DMS 273 (cell line): ENCODE data around the gene SWAP70.

Source experiments
- DNase-seq: peaks from one replicate; lab custom pipeline; 2025; ENCODE audit not compliant: unreplicated experiment; lab: John Stamatoyannopoulos, UW

Gene SWAP70

DNA sequence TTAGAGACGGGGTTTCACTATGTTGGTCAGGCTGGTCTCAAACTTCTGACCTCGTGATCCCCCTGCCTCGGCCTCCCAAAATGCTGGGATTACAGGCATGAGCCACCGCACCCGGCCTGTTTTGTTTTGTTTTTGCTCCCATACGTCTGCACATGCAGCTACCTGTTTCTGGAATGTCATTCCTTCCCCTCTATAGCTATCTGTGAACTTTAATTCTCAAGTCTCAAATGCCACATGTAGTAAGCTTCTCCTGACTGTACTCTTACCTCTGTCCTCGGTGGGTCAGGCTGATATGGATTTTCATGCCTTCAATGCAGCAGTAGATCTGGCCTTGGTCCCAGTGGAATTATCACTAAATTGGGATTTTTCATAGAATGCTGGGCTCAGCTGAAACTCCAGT, 12.4 kb upstream of the SWAP70 start:
- DNase-seq: no peak

- no peak for DNase-seq
These were observed 11.8 kb upstream of the SWAP70 start for GRCh38 chr11:9651899-9652748.

GRCh38 chr11:9653871-9654270, 10.0 kb upstream of the SWAP70 start:
- no peak for DNase-seq

- no peak for DNase-seq
These were observed 7.0 kb upstream of the SWAP70 start for GRCh38 chr11:9656864-9657263.

GRCh38 chr11:9657531-9657930, 6.3 kb upstream of the SWAP70 start:
- DNase-seq: no peak

GRCh38 chr11:9660886-9661285, 3.0 kb upstream of the SWAP70 start:
- DNase-seq: no peak

DNA sequence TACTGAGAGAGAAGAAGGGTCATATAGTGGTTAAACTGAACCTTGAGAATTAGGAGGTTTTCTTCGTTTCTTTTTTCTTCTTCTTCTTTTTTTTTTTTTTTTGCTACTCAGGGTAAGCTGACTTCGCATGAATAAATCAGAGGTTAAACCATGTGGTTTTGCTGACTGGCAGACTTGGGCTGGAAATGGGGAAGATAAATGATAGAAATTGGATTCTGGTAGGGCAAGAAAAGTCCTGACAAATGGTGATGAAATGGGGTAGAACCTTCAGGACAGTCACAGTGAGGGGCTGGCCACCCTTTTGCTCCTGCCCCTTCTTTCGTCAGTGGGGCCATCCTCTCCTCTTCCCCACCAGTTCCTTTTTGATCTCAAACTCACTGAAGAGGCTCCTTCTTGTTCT, 1.6 kb upstream of the SWAP70 start:
- DNase-seq: no peak

- peak; percentile 72 for DNase-seq
These were observed 647 bp downstream of the SWAP70 start for GRCh38 chr11:9664276-9665171.

- DNase-seq: no peak
These were observed 1.9 kb downstream of the SWAP70 start for GRCh38 chr11:9665749-9666148.

GRCh38 chr11:9669954-9670353, 6.1 kb downstream of the SWAP70 start:
- DNase-seq: no peak

GRCh38 chr11:9672288-9672916, 8.5 kb downstream of the SWAP70 start:
- no peak for DNase-seq

GRCh38 chr11:9672918-9673317, 9.0 kb downstream of the SWAP70 start:
- no peak for DNase-seq

GRCh38 chr11:9675691-9676090, 11.8 kb downstream of the SWAP70 start:
- DNase-seq: no peak

GRCh38 chr11:9677951-9678350, 14.1 kb downstream of the SWAP70 start:
- DNase-seq: no peak

DNA sequence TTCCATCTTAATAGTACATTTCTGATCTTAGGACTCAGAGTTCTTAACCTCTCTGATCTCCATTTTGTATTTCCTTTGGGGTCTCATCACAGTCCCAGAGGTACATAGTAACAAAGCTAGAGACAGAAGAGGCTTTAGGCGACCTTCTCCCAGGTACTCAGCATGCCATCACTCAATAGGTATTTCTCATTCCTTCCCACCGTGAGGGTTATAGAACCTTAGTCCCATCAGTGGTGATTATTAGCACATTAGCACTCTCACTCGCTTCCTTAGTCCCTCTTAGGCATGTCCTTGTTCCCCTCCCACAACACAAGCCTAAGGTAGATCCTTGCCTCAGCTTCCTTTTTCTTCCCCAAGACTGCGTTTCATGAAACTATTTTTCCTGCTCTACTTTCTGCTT, 14.7 kb downstream of the SWAP70 start:
- DNase-seq: no peak

DNA sequence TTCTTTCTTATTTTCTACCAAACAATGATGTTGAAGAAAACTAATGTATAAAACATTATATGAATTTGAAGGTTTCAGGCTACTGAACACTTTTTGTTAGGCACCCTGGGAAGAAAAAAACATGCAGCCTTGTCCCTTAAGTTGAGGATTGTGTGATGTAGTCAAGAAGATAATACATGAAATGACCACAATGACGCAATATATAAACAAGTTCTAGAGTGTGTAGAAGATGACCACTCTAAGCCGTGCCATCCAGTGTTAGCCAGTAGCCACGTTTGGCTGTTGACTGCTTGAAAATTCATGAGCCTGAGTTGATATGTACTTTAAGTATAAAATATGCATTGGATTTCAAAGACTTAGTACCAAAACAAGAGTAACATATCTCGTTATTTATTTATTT, 16.2 kb downstream of the SWAP70 start:
- no peak for DNase-seq

DNA sequence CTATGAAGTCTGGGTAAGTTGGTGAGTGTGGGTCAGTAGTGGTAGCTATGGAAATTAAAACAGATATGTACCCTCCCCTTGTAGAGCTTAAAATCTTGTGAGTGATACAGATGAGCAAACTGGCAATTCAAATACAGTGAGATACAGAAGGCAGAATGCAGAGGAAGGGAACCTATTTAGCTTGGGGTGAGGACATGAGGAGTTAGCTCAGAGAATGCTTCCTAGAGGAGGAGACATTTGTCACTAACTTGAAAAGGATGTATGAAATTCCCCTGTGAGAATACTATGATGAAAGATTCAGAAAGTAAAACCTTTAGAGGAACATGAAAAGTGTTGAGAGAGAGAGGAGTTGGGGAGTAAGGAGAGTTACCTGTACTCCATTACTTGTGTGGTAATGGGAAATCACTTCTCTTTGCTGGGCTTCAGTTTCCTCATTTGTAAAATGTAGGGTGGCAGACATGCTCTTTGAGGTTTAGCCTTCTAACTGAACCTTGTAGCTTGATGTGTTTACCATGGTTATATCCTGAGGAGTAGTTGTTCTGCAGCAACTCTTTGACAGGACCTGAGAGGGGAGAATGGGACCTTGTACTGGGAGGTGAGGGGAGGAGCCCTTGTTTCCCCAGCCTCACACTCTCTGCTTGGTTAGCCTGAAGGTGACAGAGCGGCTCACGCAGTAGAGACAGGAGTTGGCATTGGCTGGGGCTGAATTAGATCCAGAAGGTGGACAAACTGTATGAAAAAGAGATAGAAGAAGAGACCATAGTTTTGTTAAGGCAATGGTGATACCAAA, 17.9 kb downstream of the SWAP70 start:
- no peak for DNase-seq

GRCh38 chr11:9687711-9688477, 24.0 kb downstream of the SWAP70 start:
- peak; percentile 5 for DNase-seq

DNA sequence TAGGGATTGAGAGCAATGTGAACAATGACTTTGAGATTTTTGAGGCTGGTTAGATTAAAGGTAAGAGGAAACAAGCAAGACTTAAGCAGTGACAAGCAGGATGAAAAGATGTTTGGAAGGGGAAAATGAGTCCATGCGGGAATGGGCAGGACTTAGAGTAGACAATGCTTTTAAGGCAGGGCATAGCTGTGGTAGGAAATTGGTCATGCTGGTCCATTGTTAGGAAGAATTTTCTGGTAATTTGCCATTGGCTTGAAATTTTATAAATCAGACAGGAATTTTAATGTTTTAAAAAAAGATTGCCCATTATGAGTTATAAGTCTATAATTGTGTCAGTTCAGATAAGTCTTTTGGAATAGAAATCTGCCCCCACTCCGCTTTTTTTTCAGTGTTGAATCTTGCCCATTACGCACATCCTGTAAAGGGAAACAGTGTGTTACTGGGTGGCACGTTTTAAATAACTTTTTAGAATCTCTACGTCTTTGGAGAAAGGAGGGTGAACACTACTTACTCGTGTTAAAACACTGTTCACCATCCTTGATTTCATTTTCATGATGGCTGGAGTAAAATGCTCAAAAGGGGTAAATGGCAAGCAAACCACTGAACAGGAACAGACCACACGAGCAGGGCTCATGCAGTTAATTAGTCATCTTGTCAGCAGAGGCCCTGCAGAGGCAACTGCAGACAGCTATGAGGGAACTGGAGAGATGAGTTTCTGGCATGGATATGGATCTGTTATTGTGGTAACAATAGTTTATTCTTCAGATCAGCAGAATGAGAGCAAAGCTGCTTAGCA, 25.0 kb downstream of the SWAP70 start:
- no peak for DNase-seq
